ENCODE results near the gene CDK11B. TPM values are rescaled to one million over a fixed set of nuclear protein-coding genes. Genes with fewer than 3 reads are reported as not detected.
A peak's percentile ranks its signal among the peaks of the same experiment; 100 is the strongest.

CDK11B gene
- total RNA-seq, 2 donors from 2014 or later: 19.1 to 34.4 TPM

DNA sequence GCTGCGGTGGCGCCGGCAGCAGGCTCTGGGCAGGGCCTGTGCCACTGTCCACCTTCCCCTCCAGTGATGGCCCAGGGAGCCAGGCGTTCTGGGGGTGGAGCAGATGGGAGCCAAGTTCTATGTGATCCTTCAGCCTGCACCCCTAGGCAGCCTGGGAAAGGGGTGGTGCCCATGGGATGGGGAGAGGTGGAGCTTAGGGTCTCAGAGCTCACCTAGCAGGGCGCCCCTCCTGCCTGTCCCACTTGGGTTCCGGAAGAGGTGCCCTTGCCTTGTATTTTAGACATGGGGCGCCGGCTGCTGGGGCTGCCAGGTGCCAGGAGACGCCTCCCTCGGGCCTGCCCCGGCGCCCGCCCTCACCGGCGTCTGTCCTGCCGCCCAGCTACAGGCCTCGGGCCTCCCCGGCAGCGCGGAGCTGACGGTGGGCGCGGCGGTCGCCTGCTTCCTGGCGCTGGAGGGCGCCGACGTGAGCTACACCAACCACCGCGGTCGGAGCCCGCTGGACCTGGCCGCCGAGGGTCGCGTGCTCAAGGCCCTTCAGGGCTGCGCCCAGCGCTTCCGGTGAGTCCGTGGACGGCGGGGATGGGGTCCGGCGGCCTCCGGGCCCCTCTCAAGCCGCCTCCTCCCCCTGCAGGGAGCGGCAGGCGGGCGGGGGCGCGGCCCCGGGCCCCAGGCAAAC lies 29.9 kb downstream of the CDK11B start:
- peaks cover 9% of the 10 kb centered on the region for H3K36me3 Mint-ChIP-seq (ENCODE audit: low read depth)
- ATAC-seq (replicated peaks): peak; percentile 12
- no peaks in the 10 kb centered on the region for H3K27me3 Mint-ChIP-seq
- H3K27ac Mint-ChIP-seq: no peak overlapping the region
- H3K4me1 Mint-ChIP-seq: no peaks in the 10 kb centered on the region
- peak overlapping the region; percentile 19 for H3K4me3 Mint-ChIP-seq
- no peaks in the 10 kb centered on the region for H3K9me3 Mint-ChIP-seq

DNA sequence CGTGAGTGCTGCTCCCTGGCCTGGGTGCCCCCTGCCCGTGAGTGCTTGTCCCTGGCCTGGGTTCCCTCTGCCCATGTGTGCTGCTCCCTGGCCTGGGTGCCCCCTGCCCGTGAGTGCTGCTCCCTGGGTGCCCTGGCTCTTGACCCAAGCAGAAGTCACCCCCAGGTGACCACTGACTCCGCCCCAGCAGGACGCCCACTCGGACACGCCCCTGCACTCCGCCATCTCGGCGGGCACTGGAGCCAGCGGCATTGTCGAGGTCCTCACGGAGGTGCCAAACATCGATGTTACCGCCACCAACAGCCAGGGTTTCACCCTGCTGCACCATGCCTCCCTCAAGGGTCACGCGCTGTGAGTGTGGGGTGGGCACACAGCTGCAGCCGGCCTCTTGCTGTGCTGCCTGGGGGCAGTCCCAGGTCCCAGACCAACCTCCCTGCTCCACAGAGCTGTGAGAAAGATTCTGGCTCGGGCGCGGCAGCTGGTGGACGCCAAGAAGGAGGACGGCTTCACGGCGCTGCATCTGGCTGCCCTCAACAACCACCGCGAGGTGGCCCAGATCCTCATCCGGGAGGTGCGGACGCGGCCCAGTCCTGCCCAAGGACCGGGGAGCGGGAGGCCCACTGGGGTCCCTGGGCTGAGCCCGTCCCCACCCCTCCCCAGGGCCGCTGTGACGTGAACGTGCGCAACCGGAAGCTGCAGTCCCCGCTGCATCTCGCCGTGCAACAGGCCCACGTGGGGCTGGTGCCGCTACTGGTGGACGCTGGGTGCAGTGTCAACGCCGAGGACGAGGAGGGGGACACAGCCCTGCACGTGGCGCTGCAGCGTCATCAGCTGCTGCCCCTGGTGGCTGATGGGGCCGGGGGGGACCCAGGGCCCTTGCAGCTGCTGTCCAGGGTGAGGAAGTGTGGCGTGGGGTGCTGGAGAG lies 30.7 kb downstream of the CDK11B start:
- peak overlapping the region; percentile 19 for H3K4me3 Mint-ChIP-seq
- no peak overlapping the region for H3K27ac Mint-ChIP-seq

DNA sequence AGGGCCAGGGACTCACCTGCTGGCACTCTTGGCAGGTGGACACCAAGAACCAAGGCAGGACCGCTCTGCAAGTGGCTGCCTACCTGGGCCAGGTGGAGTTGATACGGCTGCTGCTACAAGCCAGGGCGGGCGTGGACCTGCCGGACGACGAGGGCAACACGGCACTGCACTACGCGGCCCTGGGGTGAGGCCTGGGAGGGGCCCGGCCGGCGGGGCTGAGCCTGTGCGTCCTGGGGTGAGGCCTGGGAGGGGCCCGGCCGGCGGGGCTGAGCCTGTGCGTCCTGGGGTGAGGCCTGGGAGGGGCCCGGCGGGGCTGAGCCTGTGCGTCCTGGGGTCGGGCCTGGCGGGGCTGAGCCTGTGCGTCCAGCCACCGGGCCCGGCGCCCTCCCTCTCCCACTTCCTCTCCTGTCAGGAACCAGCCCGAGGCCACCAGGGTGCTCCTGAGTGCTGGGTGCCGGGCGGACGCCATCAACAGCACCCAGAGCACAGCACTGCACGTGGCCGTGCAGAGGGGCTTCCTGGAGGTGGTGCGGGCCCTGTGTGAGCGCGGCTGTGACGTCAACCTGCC lies 31.5 kb downstream of the CDK11B start:
- Mint-ChIP-seq H3K4me1 (no peaks in the 10 kb centered on the region), H3K36me3 (ENCODE audit: low read depth) (peaks cover 9% of the 10 kb centered on the region), H3K9me3 (no peaks in the 10 kb centered on the region), H3K4me3 (no peak overlapping the region), H3K27ac (no peak overlapping the region), H3K27me3 (no peaks in the 10 kb centered on the region)
- no peak for ATAC-seq (replicated peaks)

More for the DNA sequence above, 30.7 kb downstream of the CDK11B start:
- peaks cover 9% of the 10 kb centered on the region for H3K36me3 Mint-ChIP-seq (ENCODE audit: low read depth)
- H3K27me3 Mint-ChIP-seq: no peaks in the 10 kb centered on the region
- no peaks in the 10 kb centered on the region for H3K9me3 Mint-ChIP-seq
- no peak for ATAC-seq (replicated peaks)
- H3K4me1 Mint-ChIP-seq: no peaks in the 10 kb centered on the region

DNA sequence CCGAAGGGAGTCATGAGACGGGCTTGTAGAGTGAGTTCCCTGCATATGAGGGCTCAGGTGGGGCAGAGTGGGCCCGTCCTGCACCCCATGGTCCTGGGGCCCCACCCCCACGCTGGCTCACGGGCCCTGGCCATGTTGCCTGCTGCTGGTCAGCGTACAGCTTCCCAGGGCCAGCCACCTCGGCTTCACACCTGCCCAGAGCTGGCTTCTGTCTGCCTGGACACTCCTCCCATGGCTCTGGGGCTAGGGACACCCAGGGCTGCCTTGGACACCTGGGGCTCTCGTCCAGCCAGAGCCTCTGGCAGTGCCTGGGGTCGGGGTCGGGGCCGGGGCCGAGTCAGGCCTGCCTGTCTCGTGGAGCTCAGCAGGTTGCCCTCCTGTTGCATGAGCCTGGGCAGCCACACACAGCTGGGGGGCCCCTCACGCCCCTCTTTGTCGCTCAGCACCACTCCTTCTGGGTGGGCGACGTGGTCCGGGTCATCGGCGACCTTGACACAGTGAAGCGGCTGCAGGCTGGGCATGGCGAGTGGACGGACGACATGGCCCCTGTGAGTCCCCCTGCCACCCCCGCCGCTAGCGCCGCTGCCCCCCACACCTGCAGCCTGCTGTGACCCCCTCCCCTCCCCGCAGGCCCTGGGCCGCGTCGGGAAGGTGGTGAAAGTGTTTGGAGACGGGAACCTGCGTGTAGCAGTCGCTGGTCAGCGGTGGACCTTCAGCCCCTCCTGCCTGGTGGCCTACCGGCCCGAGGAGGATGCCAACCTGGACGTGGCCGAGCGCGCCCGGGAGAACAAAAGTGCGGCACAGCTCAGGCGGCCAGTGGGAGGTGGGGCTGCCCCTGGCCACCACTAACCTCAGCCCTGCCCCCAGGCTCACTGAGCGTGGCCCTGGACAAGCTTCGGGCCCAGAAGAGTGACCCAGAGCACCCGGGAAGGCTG lies 32.3 kb downstream of the CDK11B start:
- no peak overlapping the region for H3K27ac Mint-ChIP-seq
- H3K36me3 Mint-ChIP-seq (ENCODE audit: low read depth): peaks cover 9% of the 10 kb centered on the region
- H3K27me3 Mint-ChIP-seq: no peaks in the 10 kb centered on the region
- H3K4me3 Mint-ChIP-seq: no peak overlapping the region
- ATAC-seq (replicated peaks): no peak
- no peaks in the 10 kb centered on the region for H3K4me1 Mint-ChIP-seq
- H3K9me3 Mint-ChIP-seq: no peaks in the 10 kb centered on the region

DNA sequence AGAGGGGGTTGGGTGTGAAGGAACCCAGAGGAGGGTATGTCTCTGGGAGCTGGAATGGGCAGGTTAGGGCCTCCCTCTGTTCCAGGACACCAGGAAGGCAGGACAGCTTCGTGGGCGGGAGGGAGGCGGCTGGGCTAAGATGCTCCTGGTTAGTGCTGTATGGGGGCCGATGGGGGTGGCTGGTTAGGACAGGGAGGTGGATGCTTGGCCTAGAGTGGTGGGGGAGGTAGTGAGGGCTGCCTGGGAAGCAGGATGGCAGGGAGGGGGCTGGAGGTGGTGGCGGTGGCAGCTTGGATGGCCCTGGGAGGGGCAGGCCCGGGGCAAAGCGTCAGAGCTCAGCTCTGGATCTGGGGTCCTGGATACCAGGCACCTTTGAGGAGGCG lies 33.0 kb downstream of the CDK11B start:
- no peak for ATAC-seq (replicated peaks)
- Mint-ChIP-seq H3K4me3 (no peak overlapping the region), H3K4me1 (no peaks in the 10 kb centered on the region), H3K27me3 (no peaks in the 10 kb centered on the region), H3K9me3 (no peaks in the 10 kb centered on the region), H3K27ac (no peak overlapping the region), H3K36me3 (ENCODE audit: low read depth) (peaks cover 9% of the 10 kb centered on the region)

DNA sequence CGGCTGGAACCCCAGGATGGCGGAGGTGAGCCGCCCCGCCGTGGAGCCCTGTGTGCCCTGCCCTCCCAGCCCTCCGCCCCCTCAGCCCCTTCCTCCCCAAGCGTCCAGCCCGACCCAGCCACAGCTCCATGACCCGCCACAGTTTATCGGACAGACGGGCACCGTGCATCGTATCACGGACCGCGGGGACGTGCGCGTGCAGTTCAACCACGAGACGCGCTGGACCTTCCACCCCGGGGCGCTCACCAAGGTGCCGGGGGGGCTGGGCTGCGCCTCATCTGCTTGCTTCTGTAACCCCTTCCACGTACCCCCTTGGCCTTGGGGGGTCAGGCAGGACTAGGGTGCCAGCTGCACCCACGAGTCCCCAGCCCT lies 33.4 kb downstream of the CDK11B start:
- Mint-ChIP-seq H3K9me3 (no peaks in the 10 kb centered on the region), H3K4me3 (no peak overlapping the region), H3K27ac (no peak overlapping the region), H3K27me3 (no peaks in the 10 kb centered on the region), H3K36me3 (ENCODE audit: low read depth) (peaks cover 7% of the 10 kb centered on the region), H3K4me1 (no peaks in the 10 kb centered on the region)
- ATAC-seq (replicated peaks): no peak

DNA sequence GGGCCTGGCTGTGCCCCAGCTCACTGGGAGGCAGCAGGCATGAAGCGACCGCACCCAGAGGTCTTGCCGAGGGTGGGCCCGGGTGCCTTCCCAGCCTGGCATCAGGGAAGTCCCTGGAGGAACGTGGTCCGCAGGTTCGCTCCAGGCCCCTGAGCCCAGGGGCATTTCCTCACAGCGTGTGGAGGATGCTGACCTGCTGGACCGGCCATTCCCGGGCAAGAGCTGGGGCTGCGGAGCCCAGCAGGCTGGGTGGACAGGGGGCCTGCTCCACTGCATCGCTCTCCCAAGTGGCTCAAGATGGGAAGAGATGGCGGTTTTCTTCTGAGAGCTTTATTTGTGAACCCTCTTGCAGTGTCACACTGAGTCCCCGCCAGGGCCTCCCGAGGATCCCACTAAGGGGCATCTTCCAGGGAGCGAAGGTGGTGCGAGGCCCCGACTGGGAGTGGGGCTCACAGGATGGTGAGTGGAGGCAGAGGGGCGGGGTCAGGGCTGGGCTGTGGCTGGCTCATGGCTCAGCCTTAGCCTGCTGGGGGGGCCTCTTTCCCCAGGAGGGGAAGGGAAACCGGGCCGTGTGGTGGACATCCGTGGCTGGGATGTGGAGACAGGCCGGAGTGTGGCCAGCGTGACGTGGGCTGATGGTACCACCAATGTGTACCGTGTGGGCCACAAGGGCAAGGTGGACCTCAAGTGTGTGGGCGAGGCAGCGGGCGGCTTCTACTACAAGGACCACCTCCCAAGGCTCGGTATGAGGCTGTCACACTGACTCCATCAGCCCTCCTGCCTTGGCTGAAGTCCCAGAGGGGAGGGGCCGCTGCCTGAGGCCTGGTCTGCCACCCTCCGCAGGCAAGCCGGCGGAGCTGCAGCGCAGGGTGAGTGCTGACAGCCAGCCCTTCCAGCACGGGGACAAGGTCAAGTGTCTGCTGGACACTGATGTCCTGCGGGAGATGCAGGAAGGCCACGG lies 34.1 kb downstream of the CDK11B start:
- H3K27me3 Mint-ChIP-seq: no peaks in the 10 kb centered on the region
- H3K4me1 Mint-ChIP-seq: no peaks in the 10 kb centered on the region

DNA sequence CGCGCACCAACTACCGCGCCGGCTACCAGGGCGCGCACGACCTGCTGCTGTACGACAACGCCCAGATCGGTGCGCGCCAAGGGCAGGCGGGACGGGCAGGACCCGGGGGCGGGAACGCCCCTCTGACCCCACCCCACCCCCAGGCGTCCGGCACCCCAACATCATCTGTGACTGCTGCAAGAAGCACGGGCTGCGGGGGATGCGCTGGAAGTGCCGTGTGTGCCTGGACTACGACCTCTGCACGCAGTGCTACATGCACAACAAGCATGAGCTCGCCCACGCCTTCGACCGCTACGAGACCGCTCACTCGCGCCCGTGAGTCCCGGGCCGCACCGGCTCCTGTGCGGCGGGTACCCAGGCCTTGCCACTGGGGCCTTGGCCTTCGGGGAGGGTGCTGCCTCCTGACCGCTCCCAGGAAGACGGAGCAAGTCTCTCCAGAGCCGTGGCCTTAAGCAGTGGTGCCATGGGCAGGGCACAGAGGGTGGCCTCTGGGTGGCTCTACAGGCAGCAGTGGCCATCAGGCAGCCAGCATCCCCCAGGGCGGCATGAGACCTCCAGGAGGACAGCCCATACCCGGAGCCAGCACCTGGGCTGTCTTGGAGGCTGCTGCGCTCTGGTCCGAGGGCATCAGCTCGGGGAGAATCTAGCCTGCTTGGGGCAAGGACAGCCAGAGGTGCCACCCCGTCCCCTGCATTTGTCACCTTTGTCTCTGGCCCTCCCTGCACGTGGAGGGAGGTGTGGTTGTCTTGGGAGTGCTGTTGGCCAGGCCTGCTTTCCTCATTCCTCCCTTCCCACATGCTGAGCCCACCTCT lies 35.0 kb downstream of the CDK11B start:
- Mint-ChIP-seq H3K4me3 (no peak overlapping the region), H3K36me3 (ENCODE audit: low read depth) (no peaks in the 10 kb centered on the region), H3K27ac (no peak overlapping the region), H3K4me1 (no peaks in the 10 kb centered on the region), H3K27me3 (no peaks in the 10 kb centered on the region), H3K9me3 (no peaks in the 10 kb centered on the region)
- no peak for ATAC-seq (replicated peaks)

More for the DNA sequence above, 34.1 kb downstream of the CDK11B start:
- H3K27ac Mint-ChIP-seq: no peak overlapping the region
- peaks cover under 1% of the 10 kb centered on the region for H3K36me3 Mint-ChIP-seq (ENCODE audit: low read depth)
- no peak overlapping the region for H3K4me3 Mint-ChIP-seq
- ATAC-seq (replicated peaks): no peak
- no peaks in the 10 kb centered on the region for H3K9me3 Mint-ChIP-seq

DNA sequence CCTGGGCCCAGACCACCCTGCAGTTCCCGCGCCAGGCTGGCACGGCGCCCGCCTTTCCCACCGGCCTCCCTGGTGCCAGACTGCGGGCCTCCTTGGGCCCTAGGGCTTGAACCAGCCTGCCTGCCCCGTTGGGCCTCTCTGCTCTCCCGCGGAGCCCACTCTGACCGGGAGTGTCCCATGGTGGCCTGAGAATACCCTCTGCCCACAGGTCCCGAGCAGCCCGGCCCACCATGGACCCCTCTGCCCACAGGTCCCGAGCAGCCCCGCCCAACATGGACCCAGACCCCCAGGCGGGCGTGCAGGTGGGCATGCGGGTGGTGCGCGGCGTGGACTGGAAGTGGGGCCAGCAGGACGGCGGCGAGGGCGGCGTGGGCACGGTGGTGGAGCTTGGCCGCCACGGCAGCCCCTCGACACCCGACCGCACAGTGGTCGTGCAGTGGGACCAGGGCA lies 35.6 kb downstream of the CDK11B start:
- no peaks in the 10 kb centered on the region for H3K27me3 Mint-ChIP-seq
- H3K36me3 Mint-ChIP-seq (ENCODE audit: low read depth): no peaks in the 10 kb centered on the region
- H3K4me3 Mint-ChIP-seq: no peak overlapping the region
- no peaks in the 10 kb centered on the region for H3K4me1 Mint-ChIP-seq
- no peak overlapping the region for H3K27ac Mint-ChIP-seq
- no peak for ATAC-seq (replicated peaks)
- H3K9me3 Mint-ChIP-seq: no peaks in the 10 kb centered on the region

DNA sequence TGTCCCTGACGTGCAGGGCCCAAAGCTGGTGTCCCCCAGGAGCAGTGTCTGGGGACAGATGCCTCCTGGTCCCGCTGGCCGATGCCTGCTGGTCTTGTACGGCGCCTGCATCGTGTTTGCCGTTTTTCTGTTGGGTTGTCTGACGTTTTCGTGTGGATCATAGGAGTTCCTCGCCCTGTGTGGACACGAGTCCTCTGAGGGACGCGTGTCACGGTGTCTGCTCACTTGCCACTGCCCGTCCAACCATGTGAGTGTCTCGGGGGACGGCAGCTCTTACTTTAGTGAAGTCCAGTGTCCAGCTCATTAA lies 36.1 kb downstream of the CDK11B start:
- no peak overlapping the region for H3K4me3 Mint-ChIP-seq
- H3K36me3 Mint-ChIP-seq (ENCODE audit: low read depth): no peaks in the 10 kb centered on the region
- no peaks in the 10 kb centered on the region for H3K4me1 Mint-ChIP-seq
- H3K27ac Mint-ChIP-seq: no peak overlapping the region
- no peak for ATAC-seq (replicated peaks)
- H3K27me3 Mint-ChIP-seq: no peaks in the 10 kb centered on the region
- no peaks in the 10 kb centered on the region for H3K9me3 Mint-ChIP-seq

DNA sequence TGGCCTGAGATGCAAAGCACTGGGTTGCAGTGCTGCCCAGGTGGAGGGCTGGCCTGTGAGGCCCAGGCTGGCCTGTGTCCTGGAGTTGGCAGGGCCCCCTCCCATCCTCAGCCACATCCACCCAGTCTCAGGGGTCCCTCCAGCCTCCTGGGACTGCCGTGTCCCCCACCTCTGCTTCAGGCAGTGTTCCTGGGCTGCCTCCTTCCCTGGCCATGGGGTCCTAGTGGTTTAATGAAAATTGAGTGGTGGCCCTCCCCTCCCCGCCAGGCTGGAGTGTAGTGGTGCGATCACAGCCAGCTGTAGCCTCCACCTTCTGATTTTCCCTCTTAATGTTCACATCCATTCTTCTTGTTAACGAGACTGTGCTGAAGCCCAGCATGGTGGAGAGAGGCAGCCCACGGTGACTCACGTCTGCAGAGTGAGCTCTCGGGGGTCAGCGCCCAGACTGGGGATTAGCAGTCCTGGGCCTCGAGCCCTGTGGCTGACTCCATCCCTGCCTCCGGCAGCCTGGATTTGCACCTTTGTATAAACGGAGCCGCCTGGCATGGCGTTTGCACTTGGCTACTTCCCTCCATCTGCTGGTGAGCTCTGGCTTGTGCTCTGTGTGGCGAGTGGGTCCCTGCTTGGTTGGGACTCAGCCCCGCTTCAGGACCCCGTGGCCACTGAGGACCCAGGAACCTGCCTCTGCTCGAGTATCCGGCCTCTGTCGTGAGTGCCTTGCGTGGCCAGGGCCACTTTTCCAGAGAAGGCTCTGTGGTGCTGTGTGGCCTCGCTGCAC lies 36.6 kb downstream of the CDK11B start:
- Mint-ChIP-seq H3K27ac (no peak overlapping the region), H3K27me3 (no peaks in the 10 kb centered on the region), H3K4me1 (no peaks in the 10 kb centered on the region), H3K4me3 (no peak overlapping the region), H3K9me3 (no peaks in the 10 kb centered on the region), H3K36me3 (ENCODE audit: low read depth) (peaks cover 4% of the 10 kb centered on the region)
- no peak for ATAC-seq (replicated peaks)

Data from activated T-helper 17 cell treated with anti-CD3 and anti-CD28 coated beads, Interleukin-2, amount 50 U/mL, for 72 hours (primary cell).